ENCODE results near the gene LTC4S.

The LTC4S gene

DNA sequence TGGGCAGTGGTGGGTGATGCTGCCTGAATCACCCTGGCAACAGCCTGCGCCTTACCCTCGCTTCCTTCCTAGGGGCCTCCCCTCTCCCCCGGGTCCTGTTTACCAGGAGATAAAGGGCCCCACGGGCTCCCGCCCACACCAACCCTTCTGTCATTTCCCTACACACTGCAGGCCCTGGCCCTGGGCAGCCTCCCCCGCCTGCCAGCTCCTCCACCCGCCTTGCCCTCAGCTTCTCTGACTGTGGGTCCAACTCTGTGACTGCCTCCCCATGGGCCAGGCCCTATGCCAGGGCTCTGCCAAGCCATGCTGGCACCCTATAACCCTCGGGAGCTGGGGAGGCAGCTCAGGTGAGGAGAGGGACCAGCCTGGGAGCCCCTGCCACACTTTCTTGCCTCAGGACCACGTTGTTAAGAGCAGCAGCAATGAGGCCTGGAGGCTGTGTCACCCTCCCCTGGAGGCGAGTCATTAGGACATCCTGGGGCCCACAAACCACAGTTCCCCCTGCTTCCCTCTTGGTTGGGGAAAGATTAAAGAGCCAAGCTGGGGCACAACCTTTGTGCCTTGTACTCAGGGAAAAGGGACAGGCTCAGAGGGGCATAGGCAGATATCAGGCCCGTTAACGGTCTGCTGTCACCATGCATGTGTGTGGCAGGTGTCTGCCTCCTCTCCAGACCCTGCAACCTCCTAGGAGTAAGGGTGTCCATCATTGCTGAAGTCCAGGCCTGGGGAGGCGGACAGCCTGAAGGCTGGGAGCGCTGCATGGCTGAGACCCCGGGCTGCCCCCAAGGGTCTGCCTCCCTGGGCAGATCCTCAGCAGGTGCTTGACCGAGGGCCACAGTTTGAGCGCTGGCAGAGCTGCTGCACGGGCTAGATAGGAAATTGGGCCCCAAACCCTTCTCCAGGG is 10.1 kb downstream of the LTC4S start:
- TF ChIP-seq ZC3H10 (CRISPR knock-in tag; IDR thresholded peaks at IDR 0.05), result no peak
- no peak for TF ChIP-seq CSDC2 (CRISPR knock-in tag; IDR thresholded peaks at IDR 0.05)
- no peak for TF ChIP-seq SNAI2 (CRISPR knock-in tag; IDR thresholded peaks at IDR 0.05)
- TF ChIP-seq OSR1 (CRISPR knock-in tag; IDR thresholded peaks at IDR 0.05), result no peak
- no peak for TF ChIP-seq TOX (CRISPR knock-in tag; IDR thresholded peaks at IDR 0.05; ENCODE audit: borderline replicate concordance)
- no peak for TF ChIP-seq GLIS3 (CRISPR knock-in tag; IDR thresholded peaks at IDR 0.05)
- no peak for TF ChIP-seq BACH2 (CRISPR knock-in tag; IDR thresholded peaks at IDR 0.05; ENCODE audit: borderline replicate concordance)
- TF ChIP-seq ISL1 (CRISPR knock-in tag; IDR thresholded peaks at IDR 0.05), result no peak
- TF ChIP-seq TCF4 (CRISPR knock-in tag; IDR thresholded peaks at IDR 0.05; ENCODE audit: borderline replicate concordance), result no peak
- TF ChIP-seq, protein P1, sequence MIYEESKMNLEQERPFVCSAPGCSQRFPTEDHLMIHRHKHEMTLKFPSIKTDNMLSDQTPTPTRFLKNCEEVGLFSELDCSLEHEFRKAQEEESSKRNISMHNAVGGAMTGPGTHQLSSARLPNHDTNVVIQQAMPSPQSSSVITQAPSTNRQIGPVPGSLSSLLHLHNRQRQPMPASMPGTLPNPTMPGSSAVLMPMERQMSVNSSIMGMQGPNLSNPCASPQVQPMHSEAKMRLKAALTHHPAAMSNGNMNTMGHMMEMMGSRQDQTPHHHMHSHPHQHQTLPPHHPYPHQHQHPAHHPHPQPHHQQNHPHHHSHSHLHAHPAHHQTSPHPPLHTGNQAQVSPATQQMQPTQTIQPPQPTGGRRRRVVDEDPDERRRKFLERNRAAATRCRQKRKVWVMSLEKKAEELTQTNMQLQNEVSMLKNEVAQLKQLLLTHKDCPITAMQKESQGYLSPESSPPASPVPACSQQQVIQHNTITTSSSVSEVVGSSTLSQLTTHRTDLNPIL (CRISPR knock-in tag; IDR thresholded peaks at IDR 0.05; ENCODE audit: low read depth), result no peak
- no peak for ATAC-seq

DNA sequence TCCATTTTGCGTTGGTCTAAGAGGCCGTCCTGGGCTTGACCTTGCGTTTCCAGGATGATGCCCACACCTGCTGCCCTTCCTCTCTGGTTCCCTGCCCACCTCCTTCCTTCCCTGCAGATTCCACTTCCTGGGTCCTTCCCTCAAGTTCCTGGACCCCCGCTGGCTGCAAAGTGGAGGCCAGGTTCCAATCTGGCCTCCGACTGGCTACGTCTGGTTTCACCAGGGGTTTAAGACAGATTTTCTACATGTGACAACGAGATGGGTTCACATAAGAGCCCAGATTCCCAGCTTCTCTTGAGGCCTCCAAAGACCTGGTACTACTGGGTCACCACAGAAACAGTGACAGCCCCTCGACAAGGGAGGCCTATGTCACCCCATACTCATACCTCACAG is 10.8 kb downstream of the LTC4S start:
- TF ChIP-seq SNAI2 (CRISPR knock-in tag; IDR thresholded peaks at IDR 0.05), result no peak
- no peak for TF ChIP-seq ZNF565 (CRISPR knock-in tag; conservative IDR thresholded peaks at IDR 0.05; ENCODE audit: low read depth)
- TF ChIP-seq ZNF70 (CRISPR knock-in tag; IDR thresholded peaks at IDR 0.05), result no peak
- TF ChIP-seq, protein P2, sequence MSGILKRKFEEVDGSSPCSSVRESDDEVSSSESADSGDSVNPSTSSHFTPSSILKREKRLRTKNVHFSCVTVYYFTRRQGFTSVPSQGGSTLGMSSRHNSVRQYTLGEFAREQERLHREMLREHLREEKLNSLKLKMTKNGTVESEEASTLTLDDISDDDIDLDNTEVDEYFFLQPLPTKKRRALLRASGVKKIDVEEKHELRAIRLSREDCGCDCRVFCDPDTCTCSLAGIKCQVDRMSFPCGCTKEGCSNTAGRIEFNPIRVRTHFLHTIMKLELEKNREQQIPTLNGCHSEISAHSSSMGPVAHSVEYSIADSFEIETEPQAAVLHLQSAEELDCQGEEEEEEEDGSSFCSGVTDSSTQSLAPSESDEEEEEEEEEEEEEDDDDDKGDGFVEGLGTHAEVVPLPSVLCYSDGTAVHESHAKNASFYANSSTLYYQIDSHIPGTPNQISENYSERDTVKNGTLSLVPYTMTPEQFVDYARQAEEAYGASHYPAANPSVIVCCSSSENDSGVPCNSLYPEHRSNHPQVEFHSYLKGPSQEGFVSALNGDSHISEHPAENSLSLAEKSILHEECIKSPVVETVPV (CRISPR knock-in tag; IDR thresholded peaks at IDR 0.05), result no peak
- TF ChIP-seq ESRRG (CRISPR knock-in tag; IDR thresholded peaks at IDR 0.05), result no peak
- TF ChIP-seq, protein P3, sequence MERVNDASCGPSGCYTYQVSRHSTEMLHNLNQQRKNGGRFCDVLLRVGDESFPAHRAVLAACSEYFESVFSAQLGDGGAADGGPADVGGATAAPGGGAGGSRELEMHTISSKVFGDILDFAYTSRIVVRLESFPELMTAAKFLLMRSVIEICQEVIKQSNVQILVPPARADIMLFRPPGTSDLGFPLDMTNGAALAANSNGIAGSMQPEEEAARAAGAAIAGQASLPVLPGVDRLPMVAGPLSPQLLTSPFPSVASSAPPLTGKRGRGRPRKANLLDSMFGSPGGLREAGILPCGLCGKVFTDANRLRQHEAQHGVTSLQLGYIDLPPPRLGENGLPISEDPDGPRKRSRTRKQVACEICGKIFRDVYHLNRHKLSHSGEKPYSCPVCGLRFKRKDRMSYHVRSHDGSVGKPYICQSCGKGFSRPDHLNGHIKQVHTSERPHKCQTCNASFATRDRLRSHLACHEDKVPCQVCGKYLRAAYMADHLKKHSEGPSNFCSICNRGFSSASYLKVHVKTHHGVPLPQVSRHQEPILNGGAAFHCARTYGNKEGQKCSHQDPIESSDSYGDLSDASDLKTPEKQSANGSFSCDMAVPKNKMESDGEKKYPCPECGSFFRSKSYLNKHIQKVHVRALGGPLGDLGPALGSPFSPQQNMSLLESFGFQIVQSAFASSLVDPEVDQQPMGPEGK (CRISPR knock-in tag; IDR thresholded peaks at IDR 0.05; ENCODE audit: borderline replicate concordance), result no peak
- no peak for ATAC-seq

DNA sequence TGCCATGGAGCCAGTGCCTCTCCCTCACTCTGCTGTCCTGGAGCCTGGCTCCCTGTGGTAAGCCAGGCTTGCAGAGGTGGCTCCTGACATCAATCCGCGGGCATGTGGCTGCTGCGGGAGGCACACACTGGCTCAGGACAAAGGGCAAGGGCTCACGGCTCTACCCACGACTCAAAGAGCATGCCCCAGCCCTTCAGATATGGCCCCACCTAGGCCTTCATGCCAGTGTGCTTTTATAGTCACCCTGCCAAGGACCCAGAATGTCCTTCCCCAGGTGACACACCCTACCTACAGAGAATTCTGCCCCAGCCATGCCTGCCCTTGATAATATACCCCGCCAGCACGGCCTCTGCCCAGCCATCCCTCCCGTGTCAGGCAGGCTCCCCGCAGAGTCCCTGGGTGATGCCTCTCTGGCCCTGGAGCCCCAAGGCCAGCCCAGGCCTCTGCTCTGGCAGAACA is 11.3 kb downstream of the LTC4S start:
- ATAC-seq, result peak; percentile 9
- TF ChIP-seq ZNF70 (CRISPR knock-in tag; IDR thresholded peaks at IDR 0.05) (no peak), RARB (CRISPR knock-in tag; IDR thresholded peaks at IDR 0.05) (no peak), ARNTL (CRISPR knock-in tag; IDR thresholded peaks at IDR 0.05; ENCODE audit: borderline replicate concordance, low read depth) (no peak), ESRRG (CRISPR knock-in tag; IDR thresholded peaks at IDR 0.05) (no peak), OSR1 (CRISPR knock-in tag; IDR thresholded peaks at IDR 0.05) (no peak), ZC3H10 (CRISPR knock-in tag; IDR thresholded peaks at IDR 0.05) (no peak), TOX (CRISPR knock-in tag; IDR thresholded peaks at IDR 0.05; ENCODE audit: borderline replicate concordance) (no peak), ZFP3 (CRISPR knock-in tag; IDR thresholded peaks at IDR 0.05) (no peak), GLIS3 (CRISPR knock-in tag; IDR thresholded peaks at IDR 0.05) (no peak), PPARA (CRISPR knock-in tag; IDR thresholded peaks at IDR 0.05; ENCODE audit: borderline replicate concordance) (no peak), ZNF8 (CRISPR knock-in tag; IDR thresholded peaks at IDR 0.05) (no peak), BACH2 (CRISPR knock-in tag; IDR thresholded peaks at IDR 0.05; ENCODE audit: borderline replicate concordance) (no peak)
- TF ChIP-seq, protein P1 (CRISPR knock-in tag; IDR thresholded peaks at IDR 0.05; ENCODE audit: low read depth), result no peak
- TF ChIP-seq, protein P2 (CRISPR knock-in tag; IDR thresholded peaks at IDR 0.05), result no peak
- TF ChIP-seq, protein P4, sequence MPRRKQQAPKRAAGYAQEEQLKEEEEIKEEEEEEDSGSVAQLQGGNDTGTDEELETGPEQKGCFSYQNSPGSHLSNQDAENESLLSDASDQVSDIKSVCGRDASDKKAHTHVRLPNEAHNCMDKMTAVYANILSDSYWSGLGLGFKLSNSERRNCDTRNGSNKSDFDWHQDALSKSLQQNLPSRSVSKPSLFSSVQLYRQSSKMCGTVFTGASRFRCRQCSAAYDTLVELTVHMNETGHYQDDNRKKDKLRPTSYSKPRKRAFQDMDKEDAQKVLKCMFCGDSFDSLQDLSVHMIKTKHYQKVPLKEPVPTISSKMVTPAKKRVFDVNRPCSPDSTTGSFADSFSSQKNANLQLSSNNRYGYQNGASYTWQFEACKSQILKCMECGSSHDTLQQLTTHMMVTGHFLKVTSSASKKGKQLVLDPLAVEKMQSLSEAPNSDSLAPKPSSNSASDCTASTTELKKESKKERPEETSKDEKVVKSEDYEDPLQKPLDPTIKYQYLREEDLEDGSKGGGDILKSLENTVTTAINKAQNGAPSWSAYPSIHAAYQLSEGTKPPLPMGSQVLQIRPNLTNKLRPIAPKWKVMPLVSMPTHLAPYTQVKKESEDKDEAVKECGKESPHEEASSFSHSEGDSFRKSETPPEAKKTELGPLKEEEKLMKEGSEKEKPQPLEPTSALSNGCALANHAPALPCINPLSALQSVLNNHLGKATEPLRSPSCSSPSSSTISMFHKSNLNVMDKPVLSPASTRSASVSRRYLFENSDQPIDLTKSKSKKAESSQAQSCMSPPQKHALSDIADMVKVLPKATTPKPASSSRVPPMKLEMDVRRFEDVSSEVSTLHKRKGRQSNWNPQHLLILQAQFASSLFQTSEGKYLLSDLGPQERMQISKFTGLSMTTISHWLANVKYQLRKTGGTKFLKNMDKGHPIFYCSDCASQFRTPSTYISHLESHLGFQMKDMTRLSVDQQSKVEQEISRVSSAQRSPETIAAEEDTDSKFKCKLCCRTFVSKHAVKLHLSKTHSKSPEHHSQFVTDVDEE (CRISPR knock-in tag; IDR thresholded peaks at IDR 0.05), result no peak
- TF ChIP-seq, protein P5, sequence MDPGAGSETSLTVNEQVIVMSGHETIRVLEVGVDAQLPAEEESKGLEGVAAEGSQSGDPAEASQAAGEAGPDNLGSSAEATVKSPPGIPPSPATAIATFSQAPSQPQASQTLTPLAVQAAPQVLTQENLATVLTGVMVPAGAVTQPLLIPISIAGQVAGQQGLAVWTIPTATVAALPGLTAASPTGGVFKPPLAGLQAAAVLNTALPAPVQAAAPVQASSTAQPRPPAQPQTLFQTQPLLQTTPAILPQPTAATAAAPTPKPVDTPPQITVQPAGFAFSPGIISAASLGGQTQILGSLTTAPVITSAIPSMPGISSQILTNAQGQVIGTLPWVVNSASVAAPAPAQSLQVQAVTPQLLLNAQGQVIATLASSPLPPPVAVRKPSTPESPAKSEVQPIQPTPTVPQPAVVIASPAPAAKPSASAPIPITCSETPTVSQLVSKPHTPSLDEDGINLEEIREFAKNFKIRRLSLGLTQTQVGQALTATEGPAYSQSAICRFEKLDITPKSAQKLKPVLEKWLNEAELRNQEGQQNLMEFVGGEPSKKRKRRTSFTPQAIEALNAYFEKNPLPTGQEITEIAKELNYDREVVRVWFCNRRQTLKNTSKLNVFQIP (CRISPR knock-in tag; IDR thresholded peaks at IDR 0.05; ENCODE audit: borderline replicate concordance, low read depth), result no peak
- TF ChIP-seq, protein P3 (CRISPR knock-in tag; IDR thresholded peaks at IDR 0.05; ENCODE audit: borderline replicate concordance), result no peak

All from SK-N-SH treated with all-trans-retinoic acid at 6 μM for 48 hours (cell line).